HepG2 (cell line): ENCODE data around the gene AIF1. TPM values are rescaled to one million over a fixed set of nuclear protein-coding genes. Genes with fewer than 3 reads are reported as not detected.

Experiments
- BCLAF1 ChIP-seq: fragments of 450-650 bp; IDR thresholded peaks from 2 replicates; pipeline ENCODE4 v1.6.1; 2017; ENCODE audit warnings: mild to moderate bottlenecking
- CEBPZ ChIP-seq: IDR thresholded peaks from 2 replicates; pipeline ENCODE4 v1.6.1; 2012; ENCODE audit warnings: low read length, improper control_type of control experiment
- FOSL2 ChIP-seq: sonication (generic); formaldehyde crosslinking; IDR thresholded peaks from 2 replicates; pipeline ENCODE4 v1.4.0; 2020; ENCODE audit warnings: missing genetic modification reagents
- HNRNPLL ChIP-seq: fragments of 200-400 bp; formaldehyde crosslinking; IDR thresholded peaks from 2 replicates; pipeline ENCODE4 v1.6.1; 2017; ENCODE audit warnings: mild to moderate bottlenecking, low read depth, low read length; ENCODE audit not compliant: poor library complexity, severe bottlenecking
- MXD3 ChIP-seq: IDR thresholded peaks from 2 replicates; pipeline ENCODE4 v1.6.1; 2016; ENCODE audit warnings: mild to moderate bottlenecking, missing biosample characterization, missing genetic modification reagents
- MYPOP ChIP-seq: sonication (generic); formaldehyde crosslinking; IDR thresholded peaks from 2 replicates; pipeline ENCODE4 v1.8.1; 2023; ENCODE audit warnings: mild to moderate bottlenecking, moderate library complexity, missing genetic modification reagents
- PTBP1 ChIP-seq: fragments of 200-400 bp; formaldehyde crosslinking; IDR thresholded peaks from 2 replicates; pipeline ENCODE4 v1.6.1; 2018; ENCODE audit warnings: low read length, low read depth; ENCODE audit not compliant: poor library complexity, severe bottlenecking
- RBM39 ChIP-seq: fragments of 200-400 bp; formaldehyde crosslinking; IDR thresholded peaks from one replicate; pipeline ENCODE4 v1.6.1; 2018; ENCODE audit warnings: antibody characterized with exemption, mild to moderate bottlenecking, low read depth, low read length; ENCODE audit not compliant: poor library complexity, severe bottlenecking
- REXO4 ChIP-seq: sonication (generic); formaldehyde crosslinking; IDR thresholded peaks from 2 replicates; pipeline ENCODE4 v1.8.0; 2022; ENCODE audit warnings: missing genetic modification reagents, mild to moderate bottlenecking, borderline replicate concordance
- RORA ChIP-seq: sonication (generic); formaldehyde crosslinking; IDR thresholded peaks from 2 replicates; pipeline ENCODE4 v1.5.0; 2020; ENCODE audit warnings: mild to moderate bottlenecking, missing genetic modification reagents, moderate library complexity
- SOX13 ChIP-seq, 3 experiments: fragments of 450-650 bp in 1 of 3; sonication (generic) in 1 of 3; formaldehyde crosslinking in 1 of 3; IDR thresholded peaks in 2 of 3; conservative IDR thresholded peaks in 1 of 3; 2 replicates each; pipeline versions ENCODE4 v1.5.0 to v1.6.1; 2016 to 2020; ENCODE audit warnings: antibody characterized with exemption in 1 of 3, mild to moderate bottlenecking in 1 of 3, missing compliant biosample characterization in 1 of 3, missing genetic modification reagents in 1 of 3, moderate library complexity in 1 of 3
- ZBTB37 ChIP-seq: sonication (generic); formaldehyde crosslinking; IDR thresholded peaks from 2 replicates; pipeline ENCODE4 v1.4.0; 2020; ENCODE audit warnings: mild to moderate bottlenecking, missing genetic modification reagents
- ZFP41 ChIP-seq: sonication (generic); formaldehyde crosslinking; IDR thresholded peaks from 2 replicates; pipeline ENCODE4 v1.4.0; 2020; ENCODE audit warnings: mild to moderate bottlenecking, missing genetic modification reagents, borderline replicate concordance
- ZNF615 ChIP-seq: sonication (generic); formaldehyde crosslinking; IDR thresholded peaks from 2 replicates; pipeline ENCODE4 v1.5.0; 2020; ENCODE audit warnings: mild to moderate bottlenecking, missing genetic modification reagents, borderline replicate concordance
- ZNF879 ChIP-seq: sonication (generic); formaldehyde crosslinking; IDR thresholded peaks from 2 replicates; pipeline ENCODE4 v1.8.1; 2023; ENCODE audit warnings: missing genetic modification reagents
- polyA plus RNA-seq, 8 experiments: library from polyadenylated mRNA; depleted of rRNA in 3 of 8; stranded (reverse) in 7 of 8; unstranded in 1 of 8; fragments of >200 nt; fragmentation: Illumina TruSeq in 4 of 8; extraction: Trizol in 4 of 8; gene quantifications; 2 replicates each; pipeline versions ENCODE4 v1.2.1 to v1.2.3, GENCODE V29; 2011 to 2016; ENCODE audit warnings: low read depth in 4 of 8, missing spikeins in 1 of 8, mixed read lengths in 1 of 8; ENCODE audit not compliant: insufficient read depth in 1 of 8
- total RNA-seq, 5 experiments: library from RNA; depleted of rRNA; stranded (reverse); fragments of >200 nt; fragmentation: Illumina TruSeq; extraction: Trizol; gene quantifications; 2 replicates each; pipeline ENCODE4 v1.2.3, GENCODE V29; 2016; ENCODE audit warnings: low read depth in 1 of 5

AIF1 gene
- total and polyA plus RNA-seq, 2 of the 13 experiments (the other 11 are each of a cell fraction or from before 2014, with no cell fraction given): 1.5 TPM; not detected in 1

GRCh38 chr6:31636698-31637596, 21.9 kb downstream of the AIF1 start (continued):
- TF ChIP-seq ZFP41 (CRISPR knock-in tag) (no peak), HNRNPLL (peak; percentile 18), PTBP1 (no peak), SOX13 (IDR thresholded peaks at IDR 0.05) (no peak), SOX13 (CRISPR knock-in tag; conservative IDR thresholded peaks at IDR 0.05 in 1 of 2, IDR thresholded peaks at IDR 0.05 in 1 of 2) (no peak), ZNF879 (CRISPR knock-in tag) (no peak), MXD3 (CRISPR knock-in tag) (no peak), FOSL2 (CRISPR knock-in tag) (no peak), ZBTB37 (CRISPR knock-in tag) (no peak), CEBPZ (no peak), REXO4 (no peak), MYPOP (no peak), ZNF615 (CRISPR knock-in tag) (no peak), RORA (CRISPR knock-in tag) (no peak), RBM39 (no peak), BCLAF1 (no peak)
